ENCODE measurements around the gene SLC25A21.

SLC25A21 gene

DNA sequence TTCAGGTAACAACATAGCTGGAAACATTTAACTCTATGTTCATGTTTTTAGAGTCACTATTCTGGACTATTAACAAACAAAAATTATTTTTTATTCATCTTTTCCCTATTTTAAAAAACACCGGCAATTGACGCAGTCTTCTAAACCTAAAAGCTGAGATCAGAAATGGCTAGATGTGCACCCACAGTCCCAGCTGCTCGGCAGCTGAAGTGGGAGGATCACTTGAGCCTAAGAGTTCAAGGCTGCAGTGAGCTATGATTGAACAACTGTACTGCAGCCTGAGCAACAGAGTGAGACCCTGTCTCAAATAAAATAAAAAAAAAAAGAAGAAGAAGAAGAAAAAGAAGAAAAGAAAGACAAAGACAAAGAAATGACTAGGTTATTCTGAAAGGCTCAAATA, 446.3 kb downstream of the SLC25A21 start:
- Histone ChIP-seq H3K4me3 (ENCODE audit: low read depth, low read length) (no peak overlapping the region), H3K4me1 (ENCODE audit: control insufficient read depth, insufficient read depth, low read length) (no peaks in the 10 kb centered on the region; the same call in 1 of the 2 replicates), H3K36me3 (ENCODE audit: control insufficient read depth in 2 of 2, insufficient read depth in 1 of 2, low read length in 2 of 2) (no peaks in the 10 kb centered on the region), H3K27ac (ENCODE audit: extremely low read depth, low read depth, low read length) (no peak overlapping the region), H3K9me3 (ENCODE audit: control insufficient read depth, insufficient read depth, low read depth, low read length) (no peaks in the 10 kb centered on the region)
- TF ChIP-seq ZNF175 (tag by site-specific recombination; IDR thresholded peaks at IDR 0.05) = no peak
- TF ChIP-seq ZNF292 (tag by site-specific recombination; IDR thresholded peaks at IDR 0.05; ENCODE audit: borderline replicate concordance, low read depth) = no peak
- TF ChIP-seq, protein P1, sequence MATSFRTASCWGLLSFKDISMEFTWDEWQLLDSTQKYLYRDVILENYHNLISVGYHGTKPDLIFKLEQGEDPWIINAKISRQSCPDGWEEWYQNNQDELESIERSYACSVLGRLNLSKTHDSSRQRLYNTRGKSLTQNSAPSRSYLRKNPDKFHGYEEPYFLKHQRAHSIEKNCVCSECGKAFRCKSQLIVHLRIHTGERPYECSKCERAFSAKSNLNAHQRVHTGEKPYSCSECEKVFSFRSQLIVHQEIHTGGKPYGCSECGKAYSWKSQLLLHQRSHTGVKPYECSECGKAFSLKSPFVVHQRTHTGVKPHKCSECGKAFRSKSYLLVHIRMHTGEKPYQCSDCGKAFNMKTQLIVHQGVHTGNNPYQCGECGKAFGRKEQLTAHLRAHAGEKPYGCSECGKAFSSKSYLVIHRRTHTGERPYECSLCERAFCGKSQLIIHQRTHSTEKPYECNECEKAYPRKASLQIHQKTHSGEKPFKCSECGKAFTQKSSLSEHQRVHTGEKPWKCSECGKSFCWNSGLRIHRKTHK (tag by site-specific recombination; IDR thresholded peaks at IDR 0.05) = no peak
- TF ChIP-seq ZNF239 (tag by site-specific recombination; IDR thresholded peaks at IDR 0.05) = no peak
- TF ChIP-seq TCF7L2 (IDR thresholded peaks at IDR 0.05; ENCODE audit: borderline replicate concordance, low read depth, low read length) = no peak
- TF ChIP-seq ZSCAN23 (tag by site-specific recombination; IDR thresholded peaks at IDR 0.05) = no peak
- CTCF ChIA-PET = no interaction called here
- POLR2A ChIA-PET = no interaction called here

DNA sequence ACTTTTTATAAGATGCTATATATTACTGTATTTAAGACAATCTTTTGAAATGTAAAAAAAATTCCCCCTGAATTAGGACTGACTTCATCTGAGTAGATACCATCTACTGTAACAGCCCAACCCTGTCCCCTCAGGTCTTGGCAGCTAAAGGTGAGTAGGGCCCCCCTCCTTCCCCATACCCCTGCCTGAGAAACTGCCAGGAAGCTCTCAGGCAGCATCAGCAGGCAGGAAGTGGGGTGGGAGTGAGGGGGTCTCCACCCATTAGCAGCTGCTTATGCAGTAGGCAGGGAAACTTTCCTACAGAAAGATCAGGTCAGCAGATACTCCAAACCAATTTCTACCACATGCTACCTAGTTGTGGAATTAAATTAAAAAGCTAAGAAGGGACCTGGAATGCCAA, 448.2 kb downstream of the SLC25A21 start:
- Histone ChIP-seq H3K9me3 (ENCODE audit: control insufficient read depth, insufficient read depth, low read depth, low read length) (no peaks in the 10 kb centered on the region), H3K36me3 (ENCODE audit: control insufficient read depth in 2 of 2, insufficient read depth in 1 of 2, low read length in 2 of 2) (no peaks in the 10 kb centered on the region), H3K27ac (ENCODE audit: extremely low read depth, low read depth, low read length) (no peak overlapping the region), H3K4me1 (ENCODE audit: control insufficient read depth, insufficient read depth, low read length) (no peaks in the 10 kb centered on the region; the same call in 1 of the 2 replicates), H3K4me3 (ENCODE audit: low read depth, low read length) (no peak overlapping the region)
- ChIA-PET CTCF (interaction anchor here (0.7 to 1.1 kb wide), 4 partner anchors 13 to 53 kb away, joined by 3 to 4 read pairs (median 4); no protein-coding TSS in a partner anchor), POLR2A (no interaction called here)
- no peak for TF ChIP-seq RBAK (tag by site-specific recombination; IDR thresholded peaks at IDR 0.05)
- TF ChIP-seq BCL11B (tag by site-specific recombination; IDR thresholded peaks at IDR 0.05; ENCODE audit: low read depth) = no peak
- TF ChIP-seq, protein P2, sequence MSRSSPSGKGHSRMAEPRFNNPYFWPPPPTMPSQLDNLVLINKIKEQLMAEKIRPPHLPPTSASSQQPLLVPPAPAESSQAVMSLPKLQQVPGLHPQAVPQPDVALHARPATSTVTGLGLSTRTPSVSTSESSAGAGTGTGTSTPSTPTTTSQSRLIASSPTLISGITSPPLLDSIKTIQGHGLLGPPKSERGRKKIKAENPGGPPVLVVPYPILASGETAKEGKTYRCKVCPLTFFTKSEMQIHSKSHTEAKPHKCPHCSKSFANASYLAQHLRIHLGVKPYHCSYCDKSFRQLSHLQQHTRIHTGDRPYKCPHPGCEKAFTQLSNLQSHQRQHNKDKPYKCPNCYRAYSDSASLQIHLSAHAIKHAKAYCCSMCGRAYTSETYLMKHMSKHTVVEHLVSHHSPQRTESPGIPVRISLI (tag by site-specific recombination; IDR thresholded peaks at IDR 0.05) = no peak
- TF ChIP-seq ZNF785 (tag by site-specific recombination; IDR thresholded peaks at IDR 0.05) = no peak
- no peak for TF ChIP-seq ZNF324 (tag by site-specific recombination; IDR thresholded peaks at IDR 0.05)
- no peak for TF ChIP-seq ZNF600 (tag by site-specific recombination; IDR thresholded peaks at IDR 0.05)
- no peak for TF ChIP-seq ZNF433 (tag by site-specific recombination; IDR thresholded peaks at IDR 0.05; ENCODE audit: low read depth)
- no peak for TF ChIP-seq ZNF560 (tag by site-specific recombination; IDR thresholded peaks at IDR 0.05; ENCODE audit: borderline replicate concordance)
- TF ChIP-seq ZFP41 (tag by site-specific recombination; IDR thresholded peaks at IDR 0.05; ENCODE audit: borderline replicate concordance) = no peak
- TF ChIP-seq ZBTB21 (tag by site-specific recombination; IDR thresholded peaks at IDR 0.05) = no peak
- no peak for TF ChIP-seq ZNF19 (tag by site-specific recombination; IDR thresholded peaks at IDR 0.05; ENCODE audit: low read depth)

DNA sequence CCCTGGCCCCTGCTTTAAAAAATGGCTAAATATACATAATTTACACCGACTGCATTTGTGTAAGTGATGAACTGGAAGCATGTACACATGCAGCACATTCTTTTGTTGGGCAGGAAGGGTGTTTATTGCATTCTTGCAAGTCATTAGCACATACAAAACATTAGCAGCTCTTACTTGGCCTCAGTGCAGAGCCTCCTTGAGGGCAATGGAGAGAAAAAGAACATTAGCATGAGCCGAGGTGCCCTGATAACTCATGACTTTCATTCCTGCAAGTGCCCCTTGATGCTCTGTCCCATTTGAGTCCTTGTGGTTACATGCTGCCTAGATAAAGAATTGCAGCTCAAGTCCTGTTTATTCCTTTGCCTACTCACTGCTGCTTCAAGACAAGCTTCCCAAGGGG, 448.9 kb downstream of the SLC25A21 start:
- Histone ChIP-seq H3K27ac (ENCODE audit: extremely low read depth, low read depth, low read length) (no peak overlapping the region), H3K9me3 (ENCODE audit: control insufficient read depth, insufficient read depth, low read depth, low read length) (no peaks in the 10 kb centered on the region), H3K4me1 (ENCODE audit: control insufficient read depth, insufficient read depth, low read length) (no peaks in the 10 kb centered on the region; the same call in 1 of the 2 replicates), H3K4me3 (ENCODE audit: low read depth, low read length) (no peak overlapping the region), H3K36me3 (ENCODE audit: control insufficient read depth in 2 of 2, insufficient read depth in 1 of 2, low read length in 2 of 2) (no peaks in the 10 kb centered on the region)
- no peak for TF ChIP-seq OSR2 (tag by site-specific recombination; IDR thresholded peaks at IDR 0.05)
- ChIA-PET POLR2A (interaction anchor here (1.1 kb wide), 1 partner anchor 11 kb away, joined by 3 read pairs; no protein-coding TSS in a partner anchor), CTCF (interaction anchor here (1.0 to 1.1 kb wide), 2 partner anchors 12 to 34 kb away, joined by 3 to 4 read pairs; no protein-coding TSS in a partner anchor)
